IgD-negative memory B cell (primary cell): ENCODE measurements around the gene FGFRL1. TPM values are rescaled to one million over a fixed set of nuclear protein-coding genes. Genes with fewer than 3 reads are reported as not detected.

Experiments
- H3K27ac Mint-ChIP-seq, 3 donors: one replicate each; pipeline ENCODE4 v1.8.0; 2020 to 2022; ENCODE audit warnings: mild to moderate bottlenecking in 3 of 3, mixed read lengths in 3 of 3, moderate library complexity in 1 of 3
- H3K27me3 Mint-ChIP-seq: one replicate; pipeline ENCODE4 v1.8.0; 2021; ENCODE audit warnings: mixed read lengths
- H3K36me3 Mint-ChIP-seq: one replicate; pipeline ENCODE4 v1.8.0; 2020; ENCODE audit warnings: mild to moderate bottlenecking, mixed read lengths
- H3K4me1 Mint-ChIP-seq, 3 donors: one replicate each; pipeline ENCODE4 v1.8.0; 2020 to 2022; ENCODE audit warnings: mixed read lengths in 3 of 3, mild to moderate bottlenecking in 1 of 3
- H3K4me3 Mint-ChIP-seq, 4 donors: one replicate each; pipeline ENCODE4 v1.8.0; 2020 to 2022; ENCODE audit warnings: mild to moderate bottlenecking in 4 of 4, mixed read lengths in 4 of 4, moderate library complexity in 3 of 4
- H3K9me3 Mint-ChIP-seq, 3 donors: one replicate each; pipeline ENCODE4 v1.8.0; 2020 to 2021; ENCODE audit warnings: mixed read lengths in 3 of 3, mild to moderate bottlenecking in 1 of 3
- polyA plus RNA-seq: library from polyadenylated mRNA; unstranded; fragments of 300-500 nt; fragmentation: Illumina TruSeq; gene quantifications from one replicate; pipeline ENCODE4 v1.2.3, GENCODE V29; 2021

Gene FGFRL1
- polyA plus RNA-seq, 1 donor from 2014 or later, result 0.93 TPM

GRCh38 chr4:1017706-1018105 lies 6.3 kb downstream of the FGFRL1 start:
- H3K27me3 Mint-ChIP-seq, result peaks cover under 1% of the 10 kb centered on the region
- no peaks in the 10 kb centered on the region for H3K36me3 Mint-ChIP-seq
- no peaks in the 10 kb centered on the region for H3K9me3 Mint-ChIP-seq
- no peak overlapping the region for H3K4me3 Mint-ChIP-seq
- H3K4me1 Mint-ChIP-seq, result peaks cover 0 to 2% (median 2%) of the 10 kb centered on the region in 3 donors
- H3K27ac Mint-ChIP-seq, result no peak overlapping the region

GRCh38 chr4:1018147-1019020 lies 7.0 kb downstream of the FGFRL1 start:
- H3K36me3 Mint-ChIP-seq, result no peaks in the 10 kb centered on the region
- H3K27me3 Mint-ChIP-seq, result no peaks in the 10 kb centered on the region
- H3K4me1 Mint-ChIP-seq, result peaks cover 0 to 2% (median 1%) of the 10 kb centered on the region in 3 donors
- H3K27ac Mint-ChIP-seq, result no peak overlapping the region
- H3K9me3 Mint-ChIP-seq, result no peaks in the 10 kb centered on the region
- H3K4me3 Mint-ChIP-seq, result no peak overlapping the region

GRCh38 chr4:1019320-1019719 lies 7.9 kb downstream of the FGFRL1 start:
- peaks cover 0 to 3% (median 2%) of the 10 kb centered on the region in 3 donors for H3K4me1 Mint-ChIP-seq
- no peak overlapping the region for H3K4me3 Mint-ChIP-seq
- H3K36me3 Mint-ChIP-seq, result no peaks in the 10 kb centered on the region
- no peaks in the 10 kb centered on the region for H3K27me3 Mint-ChIP-seq
- no peak overlapping the region for H3K27ac Mint-ChIP-seq
- no peaks in the 10 kb centered on the region for H3K9me3 Mint-ChIP-seq

DNA sequence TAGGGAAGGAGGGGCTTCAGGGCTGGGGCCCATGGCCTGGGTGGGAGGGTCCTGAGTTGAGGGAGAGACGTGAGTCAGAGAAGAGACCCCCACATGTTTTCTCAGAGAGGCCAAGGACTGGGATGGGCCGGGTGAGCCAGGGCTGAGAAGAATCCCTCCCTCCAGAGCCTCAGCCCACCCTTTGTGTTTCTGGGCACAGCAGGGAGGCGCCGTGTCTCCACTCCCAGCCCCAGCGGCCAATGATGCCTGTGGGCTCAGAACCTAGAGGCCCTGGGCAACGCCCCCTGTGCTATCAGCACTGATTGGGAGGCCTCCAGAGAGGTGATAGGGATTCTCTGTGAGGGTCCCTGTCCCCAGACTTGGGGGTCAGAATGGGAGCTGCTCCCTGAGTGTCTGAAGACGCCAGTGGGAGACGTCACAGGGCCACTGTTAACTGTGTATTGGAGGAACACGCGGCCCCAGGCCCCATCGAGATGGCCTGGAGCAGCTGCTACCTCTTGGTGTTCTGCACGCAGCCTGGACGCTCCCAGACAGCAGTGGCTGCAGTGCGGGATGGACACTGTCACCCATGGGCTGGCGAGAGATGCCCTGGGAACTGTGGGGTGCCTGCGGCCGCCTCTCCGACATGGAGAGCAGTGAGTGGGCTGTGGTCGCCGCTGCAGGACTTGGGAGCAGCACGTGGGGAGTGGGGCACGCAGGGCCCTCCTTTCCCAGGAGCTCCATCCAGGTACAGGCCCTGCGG lies 8.5 kb downstream of the FGFRL1 start:
- Mint-ChIP-seq H3K27ac (peak overlapping the region in 1 of 3 donors; percentile 68), H3K4me1 (peaks cover 0 to 3% (median 2%) of the 10 kb centered on the region in 3 donors), H3K9me3 (no peaks in the 10 kb centered on the region), H3K4me3 (peak overlapping the region in 1 of 4 donors; percentile 17), H3K36me3 (no peaks in the 10 kb centered on the region), H3K27me3 (no peaks in the 10 kb centered on the region)

- Mint-ChIP-seq H3K27me3 (no peaks in the 10 kb centered on the region), H3K36me3 (no peaks in the 10 kb centered on the region), H3K4me1 (peaks cover 0 to 14% (median 8%) of the 10 kb centered on the region in 3 donors), H3K9me3 (no peaks in the 10 kb centered on the region), H3K4me3 (peak overlapping the region; percentile 27 to 85 (median 34)), H3K27ac (peak overlapping the region in 2 of 3 donors; percentile 81 to 97)
These were observed 10.1 kb downstream of the FGFRL1 start for GRCh38 chr4:1021386-1022050.

DNA sequence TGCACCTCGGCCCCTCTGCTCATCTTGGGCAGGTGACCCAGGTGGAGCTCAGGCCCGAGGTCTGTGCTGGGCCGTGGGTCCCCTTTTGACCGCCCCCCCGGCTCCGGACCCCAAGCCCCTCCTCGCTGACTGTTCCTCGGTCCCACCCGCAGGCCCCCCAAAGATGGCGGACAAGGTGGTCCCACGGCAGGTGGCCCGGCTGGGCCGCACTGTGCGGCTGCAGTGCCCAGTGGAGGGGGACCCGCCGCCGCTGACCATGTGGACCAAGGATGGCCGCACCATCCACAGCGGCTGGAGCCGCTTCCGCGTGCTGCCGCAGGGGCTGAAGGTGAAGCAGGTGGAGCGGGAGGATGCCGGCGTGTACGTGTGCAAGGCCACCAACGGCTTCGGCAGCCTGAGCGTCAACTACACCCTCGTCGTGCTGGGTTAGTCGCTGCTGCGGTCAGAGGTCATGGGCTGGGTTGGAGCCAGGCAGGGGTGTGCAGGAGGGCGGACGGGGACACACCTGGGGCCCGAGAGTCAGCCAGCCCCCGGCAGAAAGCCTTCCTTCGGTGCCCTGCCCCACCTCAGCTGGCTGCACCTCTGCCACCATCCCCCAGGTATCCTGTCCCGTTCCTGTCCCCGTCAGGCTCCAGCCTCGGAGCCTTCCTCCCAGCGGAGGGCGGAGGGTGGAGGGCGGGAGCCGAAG lies 10.8 kb downstream of the FGFRL1 start:
- H3K9me3 Mint-ChIP-seq, result no peaks in the 10 kb centered on the region
- peak overlapping the region in 3 of 4 donors; percentile 30 to 85 (median 39) for H3K4me3 Mint-ChIP-seq
- no peaks in the 10 kb centered on the region for H3K36me3 Mint-ChIP-seq
- H3K27me3 Mint-ChIP-seq, result no peaks in the 10 kb centered on the region
- peak overlapping the region in 2 of 3 donors; percentile 81 to 97 for H3K27ac Mint-ChIP-seq
- peaks cover 0 to 14% (median 11%) of the 10 kb centered on the region in 3 donors for H3K4me1 Mint-ChIP-seq

DNA sequence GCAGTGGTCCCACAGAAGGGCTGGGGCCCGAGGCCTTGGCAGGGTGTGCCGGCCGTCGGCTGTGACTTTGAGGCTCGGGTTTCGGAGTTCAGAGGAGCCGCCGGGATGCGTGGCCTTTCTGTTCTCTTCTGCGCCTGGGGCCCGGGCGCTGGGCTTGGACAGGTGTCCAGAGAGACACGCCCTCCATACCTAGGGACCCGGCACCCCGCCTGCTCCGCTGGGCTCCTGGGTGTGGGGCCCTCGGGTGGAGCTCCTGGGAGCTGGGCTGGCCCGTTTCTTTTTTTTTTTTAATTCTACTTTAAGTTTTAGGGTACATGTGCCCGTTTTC lies 11.3 kb downstream of the FGFRL1 start:
- Mint-ChIP-seq H3K27ac (no peak overlapping the region), H3K36me3 (no peaks in the 10 kb centered on the region), H3K4me3 (no peak overlapping the region), H3K4me1 (peaks cover 0 to 14% (median 11%) of the 10 kb centered on the region in 3 donors), H3K9me3 (no peaks in the 10 kb centered on the region), H3K27me3 (no peaks in the 10 kb centered on the region)

- no peaks in the 10 kb centered on the region for H3K9me3 Mint-ChIP-seq
- no peaks in the 10 kb centered on the region for H3K27me3 Mint-ChIP-seq
- no peaks in the 10 kb centered on the region for H3K36me3 Mint-ChIP-seq
- H3K4me1 Mint-ChIP-seq, result peaks cover 0 to 14% (median 11%) of the 10 kb centered on the region in 3 donors
- H3K27ac Mint-ChIP-seq, result peak overlapping the region in 1 of 3 donors; percentile 80
- no peak overlapping the region for H3K4me3 Mint-ChIP-seq
These were observed 11.7 kb downstream of the FGFRL1 start for GRCh38 chr4:1023075-1023640.

DNA sequence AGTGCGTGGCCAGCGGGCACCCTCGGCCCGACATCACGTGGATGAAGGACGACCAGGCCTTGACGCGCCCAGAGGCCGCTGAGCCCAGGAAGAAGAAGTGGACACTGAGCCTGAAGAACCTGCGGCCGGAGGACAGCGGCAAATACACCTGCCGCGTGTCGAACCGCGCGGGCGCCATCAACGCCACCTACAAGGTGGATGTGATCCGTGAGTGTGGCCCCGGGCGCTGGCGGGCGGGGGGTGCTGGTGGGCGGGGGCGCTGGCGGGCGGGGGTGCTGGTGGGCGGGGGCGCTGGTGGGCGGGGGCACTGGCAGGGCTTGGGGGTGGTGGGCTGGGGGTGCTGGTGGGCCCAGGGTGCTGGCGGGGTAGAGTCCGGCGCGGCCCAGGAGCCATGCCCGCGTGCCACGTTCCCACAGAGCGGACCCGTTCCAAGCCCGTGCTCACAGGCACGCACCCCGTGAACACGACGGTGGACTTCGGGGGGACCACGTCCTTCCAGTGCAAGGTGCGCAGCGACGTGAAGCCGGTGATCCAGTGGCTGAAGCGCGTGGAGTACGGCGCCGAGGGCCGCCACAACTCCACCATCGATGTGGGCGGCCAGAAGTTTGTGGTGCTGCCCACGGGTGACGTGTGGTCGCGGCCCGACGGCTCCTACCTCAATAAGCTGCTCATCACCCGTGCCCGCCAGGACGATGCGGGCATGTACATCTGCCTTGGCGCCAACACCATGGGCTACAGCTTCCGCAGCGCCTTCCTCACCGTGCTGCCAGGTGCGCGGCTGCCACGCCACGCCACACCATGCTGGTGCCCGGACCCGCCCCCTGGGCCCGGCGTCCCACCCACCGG lies 12.7 kb downstream of the FGFRL1 start:
- Mint-ChIP-seq H3K27ac (peak overlapping the region in 2 of 3 donors; percentile 71 to 80), H3K36me3 (no peaks in the 10 kb centered on the region), H3K4me1 (peaks cover 0 to 14% (median 11%) of the 10 kb centered on the region in 3 donors), H3K27me3 (no peaks in the 10 kb centered on the region), H3K4me3 (no peak overlapping the region), H3K9me3 (no peaks in the 10 kb centered on the region)

GRCh38 chr4:1024882-1025545 lies 13.6 kb downstream of the FGFRL1 start:
- peaks cover 0 to 14% (median 11%) of the 10 kb centered on the region in 3 donors for H3K4me1 Mint-ChIP-seq
- H3K9me3 Mint-ChIP-seq, result no peaks in the 10 kb centered on the region
- peak overlapping the region in 1 of 3 donors; percentile 50 for H3K27ac Mint-ChIP-seq
- H3K4me3 Mint-ChIP-seq, result peak overlapping the region in 2 of 4 donors; percentile 27 to 68
- no peaks in the 10 kb centered on the region for H3K27me3 Mint-ChIP-seq
- H3K36me3 Mint-ChIP-seq, result no peaks in the 10 kb centered on the region

DNA sequence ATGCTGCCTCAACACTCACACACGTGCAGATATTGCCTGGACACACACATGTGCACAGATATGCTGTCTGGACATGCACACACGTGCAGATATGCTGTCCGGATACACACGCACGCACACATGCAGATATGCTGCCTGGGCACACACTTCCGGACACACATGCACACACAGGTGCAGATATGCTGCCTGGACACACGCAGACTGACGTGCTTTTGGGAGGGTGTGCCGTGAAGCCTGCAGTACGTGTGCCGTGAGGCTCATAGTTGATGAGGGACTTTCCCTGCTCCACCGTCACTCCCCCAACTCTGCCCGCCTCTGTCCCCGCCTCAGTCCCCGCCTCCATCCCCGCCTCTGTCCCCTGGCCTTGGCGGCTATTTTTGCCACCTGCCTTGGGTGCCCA lies 14.7 kb downstream of the FGFRL1 start:
- peak overlapping the region in 3 of 4 donors; percentile 3 to 86 (median 78) for H3K4me3 Mint-ChIP-seq
- H3K27me3 Mint-ChIP-seq, result no peaks in the 10 kb centered on the region
- H3K9me3 Mint-ChIP-seq, result no peaks in the 10 kb centered on the region
- no peaks in the 10 kb centered on the region for H3K36me3 Mint-ChIP-seq
- peaks cover 0 to 14% (median 11%) of the 10 kb centered on the region in 3 donors for H3K4me1 Mint-ChIP-seq
- peak overlapping the region; percentile 57 to 85 (median 64) for H3K27ac Mint-ChIP-seq

- Mint-ChIP-seq H3K9me3 (no peaks in the 10 kb centered on the region), H3K4me3 (peak overlapping the region in 1 of 4 donors; percentile 41), H3K36me3 (no peaks in the 10 kb centered on the region), H3K27ac (no peak overlapping the region), H3K4me1 (peaks cover 0 to 13% (median 10%) of the 10 kb centered on the region in 3 donors), H3K27me3 (peaks cover 1% of the 10 kb centered on the region)
These were observed 15.9 kb downstream of the FGFRL1 start for GRCh38 chr4:1027219-1027914.

- peaks cover 0 to 13% (median 10%) of the 10 kb centered on the region in 3 donors for H3K4me1 Mint-ChIP-seq
- H3K27ac Mint-ChIP-seq, result no peak overlapping the region
- no peaks in the 10 kb centered on the region for H3K9me3 Mint-ChIP-seq
- no peaks in the 10 kb centered on the region for H3K36me3 Mint-ChIP-seq
- peak overlapping the region in 1 of 4 donors; percentile 41 for H3K4me3 Mint-ChIP-seq
- H3K27me3 Mint-ChIP-seq, result peaks cover 3% of the 10 kb centered on the region
These were observed 16.5 kb downstream of the FGFRL1 start for GRCh38 chr4:1027915-1028238.
